ENCODE measurements around the gene AUP1. TPM values are rescaled to one million over a fixed set of nuclear protein-coding genes. Genes with fewer than 3 reads are reported as not detected.

The AUP1 gene
- total and polyA plus RNA-seq, 2 donors (not counting 3 experiments of a cell fraction or from before 2014, with no cell fraction given): 103 to 187 TPM

- TF ChIP-seq GATA2 (IDR thresholded peaks at IDR 0.05; ENCODE audit: insufficient read depth, insufficient read length, low read depth, low read length) (no peak), POLR2AphosphoS5 (IDR thresholded peaks at IDR 0.05; ENCODE audit: insufficient read depth, low read depth, low read length) (no peak), EZH2 (IDR thresholded peaks at IDR 0.05; ENCODE audit: borderline replicate concordance, low read depth, low read length, severe bottlenecking) (no peak), POLR2A (IDR thresholded peaks at IDR 0.05; ENCODE audit: low read depth, low read length) (no peak), MYC (IDR thresholded peaks at IDR 0.05; ENCODE audit: low read depth, low read length) (no peak), CTCF (IDR thresholded peaks at IDR 0.05; ENCODE audit: extremely low read depth in 1 of 2, insufficient read depth in 1 of 2, low read depth in 1 of 2, low read length in 2 of 2) (no peak), FOS (IDR thresholded peaks at IDR 0.05; ENCODE audit: borderline replicate concordance, insufficient read depth, low read length) (no peak), JUN (IDR thresholded peaks at IDR 0.05; ENCODE audit: borderline replicate concordance, insufficient read depth, insufficient read length, low read depth) (no peak), MAX (IDR thresholded peaks at IDR 0.05; ENCODE audit: insufficient read depth, insufficient read length) (no peak)
- no peak for DNase-seq (ENCODE audit: low read depth, low spot score)
- H3K9ac ChIP-seq (replicated peaks; ENCODE audit: extremely low read depth, insufficient read depth, low read length): no peak overlapping the region
- no peak overlapping the region for H3K4me3 ChIP-seq (replicated peaks in 1 of 3; ENCODE audit: insufficient read depth in 1 of 3, low read depth in 1 of 3, low read length in 3 of 3)
- POLR2A ChIA-PET: interaction anchor here (0.6 kb wide), 1 partner anchor 34 kb away, joined by 9 read pairs; no protein-coding TSS in a partner anchor
- intact Hi-C loops (cut with micrococcal nuclease): loop anchor here (5.0 kb wide), 1 partner anchor 151 kb away; the partner anchor contains the start of gene SEMA4F
- no peak for FAIRE-seq
- no peaks in the 10 kb centered on the region for H3K9me1 ChIP-seq (replicated peaks; ENCODE audit: control insufficient read depth, extremely low read depth, insufficient read depth, low read length)
- peaks cover 0 to 4% of the 10 kb centered on the region in 2 experiments for H3K36me3 ChIP-seq (ENCODE audit: control insufficient read depth in 2 of 2, extremely low read depth in 1 of 2, insufficient read depth in 2 of 2, low read length in 2 of 2)
- no peak overlapping the region for H3K4me2 ChIP-seq (ENCODE audit: insufficient read depth, low read length)
- H3K4me1 ChIP-seq (ENCODE audit: control insufficient read depth, extremely low read depth, insufficient read depth, low read length): peaks cover 37% of the 10 kb centered on the region
- peaks cover 23 to 40% of the 10 kb centered on the region in 2 experiments for H3K27me3 ChIP-seq (ENCODE audit: control insufficient read depth in 2 of 2, insufficient read depth in 2 of 2, low read length in 2 of 2)
- H3K79me2 ChIP-seq (ENCODE audit: control insufficient read depth, insufficient read depth, low read length): peaks cover 2% of the 10 kb centered on the region
- BruUV-seq (replicated peaks): no TSS peak
- no peaks in the 10 kb centered on the region for H3K9me3 ChIP-seq (replicated peaks; ENCODE audit: control insufficient read depth, insufficient read depth, low read length)
- dilution Hi-C loops (cut with MboI; ENCODE audit: extremely low pct_ligation_motif_present, low sequenced_read_pairs): no loop called here
- CTCF ChIA-PET: interaction anchor here (1.0 to 1.6 kb wide), 2 partner anchors 11 to 31 kb away, joined by 3 to 4 read pairs; no protein-coding TSS in a partner anchor
- no peaks in the 10 kb centered on the region for H4K20me1 ChIP-seq (replicated peaks; ENCODE audit: control insufficient read depth, extremely low read depth, insufficient read depth, low read length)
- H3K27ac ChIP-seq (ENCODE audit: insufficient read depth, low read depth, low read length): no peak overlapping the region
- H2AFZ ChIP-seq (ENCODE audit: low read depth, low read length): no peak overlapping the region
Observed at GRCh38 chr2:74501335-74502071, 28.0 kb downstream of the AUP1 start.

All from endothelial cell of umbilical vein (primary cell).